Chondrocyte (in vitro differentiated cells): ENCODE measurements around the gene SLC22A23. TPM values are rescaled to one million over a fixed set of nuclear protein-coding genes. Genes with fewer than 3 reads are reported as not detected.
A peak's percentile ranks its signal among the peaks of the same experiment; 100 is the strongest.

Experiments used
- DNase-seq: peaks from one replicate; pipeline ENCODE4 v3.0.0; 2021; ENCODE audit warnings: mixed read lengths, low spot score
- H3K27ac Mint-ChIP-seq: one replicate; pipeline ENCODE4 v1.8.0; 2021; ENCODE audit warnings: mild to moderate bottlenecking, moderate library complexity, mixed read lengths; ENCODE audit not compliant: unreplicated experiment
- H3K27me3 Mint-ChIP-seq: 2 replicates; pipeline ENCODE4 v1.8.0; 2021; ENCODE audit warnings: low read depth, mixed read lengths
- H3K36me3 Mint-ChIP-seq: 2 replicates; pipeline ENCODE4 v1.8.0; 2021; ENCODE audit warnings: low read depth, mixed read lengths
- H3K4me1 Mint-ChIP-seq: 2 replicates; pipeline ENCODE4 v1.8.0; 2021; ENCODE audit warnings: low read depth, mild to moderate bottlenecking, mixed read lengths
- H3K4me3 Mint-ChIP-seq: one replicate; pipeline ENCODE4 v1.8.0; 2021; ENCODE audit warnings: mild to moderate bottlenecking, moderate library complexity, mixed read lengths; ENCODE audit not compliant: unreplicated experiment
- H3K9me3 Mint-ChIP-seq: 2 replicates; pipeline ENCODE4 v1.8.0; 2021; ENCODE audit warnings: low read depth, mixed read lengths
- total RNA-seq: library from RNA; stranded (reverse); gene quantifications from 3 replicates; pipeline ENCODE4 v1.2.1, GENCODE V29; 2021
- TF ChIP-seq, protein P1 (sequence below): fragments of 200-600 bp; sonication (generic); IDR thresholded peaks from 2 replicates; pipeline ENCODE4 v1.5.0; 2021; ENCODE audit warnings: antibody characterized with exemption, mild to moderate bottlenecking, moderate library complexity

SLC22A23 gene
- total RNA-seq, 1 donor from 2014 or later: 36.4 TPM

DNA sequence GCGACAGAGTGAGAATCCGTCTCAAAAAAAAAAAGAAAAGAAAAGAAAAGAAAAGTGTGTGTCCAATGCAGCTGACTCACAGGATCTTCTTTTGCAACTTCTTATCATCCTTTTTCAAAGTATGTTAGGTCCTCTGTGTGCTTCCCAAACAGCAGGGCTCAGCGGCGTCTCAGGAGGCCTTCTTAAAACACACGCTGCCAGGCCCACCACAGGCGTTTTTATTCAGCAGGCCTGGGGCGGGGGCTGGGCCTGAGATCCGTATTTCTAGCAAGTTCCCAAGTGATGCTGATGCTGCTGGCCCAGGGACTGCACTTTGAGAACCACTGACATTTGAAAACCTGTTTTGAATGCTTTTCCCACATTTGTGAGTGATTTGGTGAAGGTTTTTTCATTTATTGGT is 141.0 kb downstream of the SLC22A23 start:
- H3K4me1 Mint-ChIP-seq: peaks cover 4% of the 10 kb centered on the region
- peak; percentile 47 for DNase-seq
- H3K4me3 Mint-ChIP-seq: no peak overlapping the region
- H3K27me3 Mint-ChIP-seq: no peaks in the 10 kb centered on the region
- H3K36me3 Mint-ChIP-seq: peaks cover 13% of the 10 kb centered on the region
- no peaks in the 10 kb centered on the region for H3K9me3 Mint-ChIP-seq
- TF ChIP-seq, protein P1, sequence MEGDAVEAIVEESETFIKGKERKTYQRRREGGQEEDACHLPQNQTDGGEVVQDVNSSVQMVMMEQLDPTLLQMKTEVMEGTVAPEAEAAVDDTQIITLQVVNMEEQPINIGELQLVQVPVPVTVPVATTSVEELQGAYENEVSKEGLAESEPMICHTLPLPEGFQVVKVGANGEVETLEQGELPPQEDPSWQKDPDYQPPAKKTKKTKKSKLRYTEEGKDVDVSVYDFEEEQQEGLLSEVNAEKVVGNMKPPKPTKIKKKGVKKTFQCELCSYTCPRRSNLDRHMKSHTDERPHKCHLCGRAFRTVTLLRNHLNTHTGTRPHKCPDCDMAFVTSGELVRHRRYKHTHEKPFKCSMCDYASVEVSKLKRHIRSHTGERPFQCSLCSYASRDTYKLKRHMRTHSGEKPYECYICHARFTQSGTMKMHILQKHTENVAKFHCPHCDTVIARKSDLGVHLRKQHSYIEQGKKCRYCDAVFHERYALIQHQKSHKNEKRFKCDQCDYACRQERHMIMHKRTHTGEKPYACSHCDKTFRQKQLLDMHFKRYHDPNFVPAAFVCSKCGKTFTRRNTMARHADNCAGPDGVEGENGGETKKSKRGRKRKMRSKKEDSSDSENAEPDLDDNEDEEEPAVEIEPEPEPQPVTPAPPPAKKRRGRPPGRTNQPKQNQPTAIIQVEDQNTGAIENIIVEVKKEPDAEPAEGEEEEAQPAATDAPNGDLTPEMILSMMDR: no peak
- H3K27ac Mint-ChIP-seq: no peak overlapping the region

DNA sequence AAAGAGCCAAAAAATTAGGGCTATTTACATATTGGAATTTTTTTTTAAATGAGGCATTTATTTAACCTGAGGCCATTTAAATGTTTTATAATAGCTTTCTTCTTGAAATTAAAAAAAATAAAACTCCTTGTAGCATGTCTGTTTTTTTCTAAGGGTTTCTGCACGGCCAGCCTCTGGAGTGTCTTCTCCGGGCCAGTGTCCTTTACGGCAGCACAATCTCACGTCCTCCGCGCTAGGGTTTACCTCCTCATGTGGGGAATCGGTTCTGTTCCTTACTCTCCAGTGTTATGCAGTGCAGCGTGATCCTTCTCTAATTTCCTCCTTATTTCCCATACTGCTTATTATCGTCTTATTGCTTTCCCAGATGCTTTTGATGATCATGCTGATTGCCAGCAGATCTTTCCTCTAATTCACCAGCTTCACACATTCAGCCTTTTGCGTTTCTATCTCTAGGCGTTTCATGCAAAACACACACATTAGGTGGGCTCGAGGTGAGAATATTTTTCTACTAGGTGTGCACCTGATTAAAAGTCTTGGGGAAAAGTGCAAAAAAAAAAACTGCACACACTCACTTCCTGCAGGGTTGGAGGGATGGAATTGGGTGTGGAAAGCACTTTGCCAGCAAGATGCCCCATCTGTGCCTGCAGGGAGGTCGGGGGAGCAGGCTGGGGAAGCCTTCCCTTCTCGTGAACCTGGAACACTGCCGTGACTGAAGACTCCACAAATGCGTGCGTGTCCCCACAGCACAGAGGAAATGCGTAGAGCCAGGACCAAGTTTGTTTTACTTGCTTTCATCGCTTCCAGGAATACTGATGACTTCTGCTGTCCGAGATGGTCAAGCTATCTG is 142.0 kb downstream of the SLC22A23 start:
- peak; percentile 33 for DNase-seq
- TF ChIP-seq, protein P1: no peak
- Mint-ChIP-seq H3K4me3 (no peak overlapping the region), H3K9me3 (no peaks in the 10 kb centered on the region), H3K36me3 (peaks cover 13% of the 10 kb centered on the region), H3K27me3 (no peaks in the 10 kb centered on the region), H3K27ac (no peak overlapping the region), H3K4me1 (peaks cover 10% of the 10 kb centered on the region)

- no peak overlapping the region for H3K4me3 Mint-ChIP-seq
These were observed 142.7 kb downstream of the SLC22A23 start for GRCh38 chr6:3314176-3314575.

GRCh38 chr6:3312604-3313231 is 144.1 kb downstream of the SLC22A23 start:
- TF ChIP-seq, protein P1: no peak
- Mint-ChIP-seq H3K27me3 (no peaks in the 10 kb centered on the region), H3K36me3 (peaks cover 2% of the 10 kb centered on the region), H3K27ac (no peak overlapping the region), H3K4me1 (peaks cover 10% of the 10 kb centered on the region), H3K9me3 (no peaks in the 10 kb centered on the region), H3K4me3 (no peak overlapping the region)
- peak; percentile 89 for DNase-seq

More at GRCh38 chr6:3314176-3314575, 142.7 kb downstream of the SLC22A23 start:
- DNase-seq: peak; percentile 53
- Mint-ChIP-seq H3K36me3 (peaks cover 9% of the 10 kb centered on the region), H3K27me3 (no peaks in the 10 kb centered on the region), H3K27ac (no peak overlapping the region), H3K9me3 (no peaks in the 10 kb centered on the region), H3K4me1 (peaks cover 10% of the 10 kb centered on the region)
- TF ChIP-seq, protein P1: no peak

GRCh38 chr6:3311826-3312225 is 145.0 kb downstream of the SLC22A23 start:
- DNase-seq: no peak
- H3K9me3 Mint-ChIP-seq: no peaks in the 10 kb centered on the region
- peaks cover 10% of the 10 kb centered on the region for H3K4me1 Mint-ChIP-seq
- peaks cover 1% of the 10 kb centered on the region for H3K36me3 Mint-ChIP-seq
- TF ChIP-seq, protein P1: no peak
- H3K4me3 Mint-ChIP-seq: no peak overlapping the region
- H3K27ac Mint-ChIP-seq: no peak overlapping the region
- H3K27me3 Mint-ChIP-seq: no peaks in the 10 kb centered on the region
